ENCODE measurements around the gene TMEM98.
"Not testable (repeated sequence)": the region's sequence is repeated elsewhere in the genome, so short reads cannot be mapped to it uniquely, and the experiment has no call there.

The TMEM98 gene

DNA sequence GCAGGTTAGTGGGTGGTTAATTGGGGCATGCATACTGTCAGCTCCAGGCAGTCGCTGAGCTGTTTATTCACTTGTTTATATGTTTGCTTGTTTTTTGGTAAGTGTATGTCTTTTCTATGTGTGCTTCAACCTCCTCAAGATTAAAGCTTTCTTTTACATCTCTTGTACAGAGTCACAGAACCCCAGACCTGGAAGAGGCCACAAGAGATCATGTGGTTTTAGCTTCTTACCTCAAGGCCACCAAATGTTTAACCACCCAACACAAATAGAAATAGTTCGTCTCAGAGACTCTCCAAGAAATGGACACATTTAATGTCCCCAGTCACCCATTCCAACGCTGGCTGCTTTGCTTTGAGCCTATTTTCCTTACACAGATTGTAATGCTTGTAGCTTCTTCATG lies 11.8 kb upstream of the TMEM98 start:
- no peak for DNase-seq

DNA sequence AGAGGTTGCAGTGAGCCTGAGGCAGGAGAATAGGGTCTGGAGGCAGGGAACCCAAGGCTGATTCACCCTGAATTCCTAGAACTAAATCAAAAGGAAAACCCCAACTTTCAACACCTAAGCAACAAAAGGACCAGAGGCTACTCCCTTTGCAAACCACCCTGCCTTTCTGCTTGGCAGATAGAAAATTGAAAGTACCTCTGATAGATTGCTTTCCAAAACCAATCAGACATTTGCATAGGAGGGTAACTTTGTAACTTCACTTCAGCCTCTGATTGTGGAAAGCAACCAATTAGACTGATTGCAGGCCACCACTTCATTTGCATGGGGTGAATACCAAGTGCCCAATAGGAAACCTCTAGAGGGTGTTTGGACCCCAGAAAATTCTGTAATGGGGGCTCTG lies 10.9 kb upstream of the TMEM98 start:
- DNase-seq = no peak

DNA sequence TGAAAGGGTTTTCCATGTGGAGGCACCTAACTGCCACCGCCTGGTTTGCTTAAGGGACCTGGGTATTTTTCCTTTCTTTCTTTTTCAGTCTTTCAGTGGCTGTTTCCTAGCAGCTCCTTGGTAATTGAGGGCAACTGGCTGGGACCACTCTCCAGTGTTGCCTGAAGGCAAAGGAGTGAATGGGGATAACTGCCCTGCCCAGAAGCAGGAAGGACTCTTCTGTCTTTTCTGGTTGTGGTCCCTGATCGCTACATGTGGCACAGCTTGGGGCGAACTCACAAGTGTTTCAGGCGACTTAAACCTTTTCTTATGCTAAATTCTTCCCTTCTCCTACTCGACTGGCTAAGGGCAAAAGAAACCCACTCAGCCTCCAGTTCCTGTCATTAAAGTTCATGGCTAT lies 10.1 kb upstream of the TMEM98 start:
- DNase-seq = no peak

DNA sequence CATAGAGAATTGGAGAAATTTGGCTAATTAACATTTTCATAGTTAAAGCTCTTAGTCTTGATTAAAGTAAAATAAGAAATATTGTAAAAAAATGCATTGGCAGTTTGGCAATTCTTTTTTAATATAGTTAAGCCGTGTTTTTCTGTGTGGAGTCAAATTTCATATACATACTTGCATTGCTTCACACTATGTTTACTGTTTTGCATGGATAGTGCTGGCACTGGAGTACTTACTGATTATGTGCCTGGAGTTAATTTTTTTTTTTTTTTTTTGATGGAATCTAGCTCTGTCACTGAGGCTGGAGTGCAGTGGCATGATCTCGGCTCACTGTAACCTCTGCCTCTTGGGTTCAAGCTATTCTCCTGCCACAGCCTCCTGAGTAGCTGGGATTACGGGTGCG lies 8.1 kb upstream of the TMEM98 start:
- DNase-seq = not testable (repeated sequence)

DNA sequence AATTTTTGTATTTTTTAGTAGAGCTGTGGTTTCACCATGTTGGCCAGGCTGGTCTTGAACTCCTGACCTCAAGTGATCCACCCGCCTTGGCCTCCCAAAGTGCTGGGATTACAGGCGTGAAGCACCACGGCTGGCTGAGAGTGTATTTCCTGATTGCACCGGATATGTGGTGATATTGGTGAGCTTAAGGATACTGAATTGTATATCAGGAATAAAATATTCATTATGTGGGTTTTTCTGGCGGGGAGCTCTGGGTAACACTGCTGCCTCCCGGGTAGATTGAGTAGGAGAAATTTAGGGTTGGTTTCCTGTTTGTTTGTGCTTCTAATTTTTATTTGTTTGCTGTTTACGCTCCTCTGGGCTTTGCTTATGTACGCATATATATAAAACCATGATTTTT lies 7.7 kb upstream of the TMEM98 start:
- DNase-seq = no peak

DNA sequence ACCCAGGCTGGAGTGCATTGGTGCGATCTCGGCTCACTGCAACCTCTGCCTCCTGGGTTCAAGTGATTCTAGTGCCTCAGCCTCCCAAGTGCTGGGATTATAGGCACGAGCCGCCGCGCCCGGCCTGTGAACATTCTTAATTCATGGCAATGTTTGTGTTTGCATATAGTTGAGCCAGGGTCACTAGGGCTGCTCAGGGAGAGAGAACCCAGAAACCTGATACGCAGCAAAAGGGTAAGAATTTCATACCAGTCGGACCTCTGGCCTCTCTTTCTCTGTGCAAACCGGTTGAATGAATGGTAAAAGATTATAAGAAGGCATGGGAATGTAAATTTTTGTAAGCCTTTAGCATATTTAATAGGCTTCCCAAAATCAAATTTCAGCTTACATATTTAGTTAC lies 6.9 kb upstream of the TMEM98 start:
- no peak for DNase-seq

DNA sequence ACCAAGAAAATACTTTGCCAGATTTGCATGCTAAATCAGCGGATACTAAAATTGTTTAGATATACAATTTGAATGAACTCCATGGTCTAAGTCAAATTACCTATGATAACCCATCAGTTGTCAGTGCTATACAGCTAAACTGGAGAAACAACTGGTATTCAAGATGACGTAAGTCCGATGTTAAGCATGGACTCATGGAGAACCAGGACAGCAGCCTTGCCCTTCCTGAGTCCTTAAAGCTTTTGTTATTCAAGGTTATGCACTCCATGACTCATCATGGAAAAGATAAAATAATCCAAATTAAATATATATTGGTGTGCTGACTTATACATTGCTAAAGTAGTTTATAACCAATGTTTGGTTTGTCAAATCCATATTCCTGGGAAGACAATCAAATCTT lies 4.0 kb upstream of the TMEM98 start:
- not testable (repeated sequence) for DNase-seq

DNA sequence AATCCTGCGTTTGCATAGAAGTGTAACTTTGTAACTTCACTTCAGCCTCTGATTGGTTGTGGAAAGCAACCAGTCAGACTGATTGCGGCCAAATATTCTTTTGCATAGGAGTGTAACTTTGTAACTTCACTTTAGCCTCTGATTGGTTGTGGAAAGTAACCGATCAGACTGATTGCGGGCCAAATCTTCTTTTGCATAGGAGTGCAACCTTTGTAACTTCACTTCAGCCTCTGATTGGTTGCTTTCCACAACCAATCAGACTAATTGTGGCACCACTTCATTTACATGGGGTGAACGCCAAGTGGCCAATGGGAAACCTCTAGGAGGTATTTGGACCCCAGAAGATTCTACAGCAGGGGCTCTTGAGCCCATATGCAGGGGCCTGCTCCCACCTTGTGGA lies 1.8 kb upstream of the TMEM98 start:
- DNase-seq = no peak

DNA sequence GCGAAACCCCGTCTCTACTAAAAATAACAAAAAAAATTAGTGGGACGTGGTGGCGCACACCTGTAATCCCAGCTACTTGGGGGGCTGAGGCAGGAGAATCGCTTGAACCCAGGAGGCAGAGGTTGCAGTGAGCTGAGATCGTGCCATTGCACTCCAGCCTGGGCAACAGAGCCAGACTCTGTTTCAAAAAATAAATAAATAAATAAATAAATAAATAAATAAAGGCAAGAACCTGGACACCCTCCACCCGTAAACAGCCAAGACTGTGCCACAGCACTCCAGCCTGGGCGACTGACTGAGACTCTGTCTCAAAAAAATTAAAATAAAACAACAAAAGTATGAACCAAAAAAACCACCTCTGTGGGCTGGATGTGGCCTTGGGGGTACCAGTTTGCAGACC lies 1.2 kb upstream of the TMEM98 start:
- not testable (repeated sequence) for DNase-seq

DNA sequence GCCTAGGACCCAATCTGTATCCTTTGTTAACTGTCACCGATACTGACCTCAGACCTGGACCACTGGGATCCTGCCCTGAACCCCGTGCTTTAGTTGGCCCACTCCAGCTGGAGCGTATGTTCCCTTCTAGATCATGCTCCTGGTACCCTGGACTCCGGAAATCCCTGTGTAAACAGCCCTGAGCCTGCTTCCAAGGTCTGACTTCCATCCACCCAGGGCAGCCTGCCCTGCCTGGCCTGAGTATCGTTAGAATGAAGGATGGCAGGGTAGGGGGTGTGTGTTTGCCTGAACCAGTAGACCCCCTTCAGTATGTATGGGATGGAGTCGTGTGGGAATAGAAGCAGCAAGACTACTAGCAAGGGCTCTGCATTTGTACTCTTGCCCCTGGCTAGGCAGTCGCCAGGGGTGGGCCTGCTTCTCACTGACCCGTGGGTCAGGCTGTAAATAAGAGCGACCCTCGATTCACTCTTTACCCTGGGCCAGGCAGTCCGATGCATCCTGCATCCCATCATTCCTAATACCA lies 691 bp upstream of the TMEM98 start:
- DNase-seq = no peak

DNA sequence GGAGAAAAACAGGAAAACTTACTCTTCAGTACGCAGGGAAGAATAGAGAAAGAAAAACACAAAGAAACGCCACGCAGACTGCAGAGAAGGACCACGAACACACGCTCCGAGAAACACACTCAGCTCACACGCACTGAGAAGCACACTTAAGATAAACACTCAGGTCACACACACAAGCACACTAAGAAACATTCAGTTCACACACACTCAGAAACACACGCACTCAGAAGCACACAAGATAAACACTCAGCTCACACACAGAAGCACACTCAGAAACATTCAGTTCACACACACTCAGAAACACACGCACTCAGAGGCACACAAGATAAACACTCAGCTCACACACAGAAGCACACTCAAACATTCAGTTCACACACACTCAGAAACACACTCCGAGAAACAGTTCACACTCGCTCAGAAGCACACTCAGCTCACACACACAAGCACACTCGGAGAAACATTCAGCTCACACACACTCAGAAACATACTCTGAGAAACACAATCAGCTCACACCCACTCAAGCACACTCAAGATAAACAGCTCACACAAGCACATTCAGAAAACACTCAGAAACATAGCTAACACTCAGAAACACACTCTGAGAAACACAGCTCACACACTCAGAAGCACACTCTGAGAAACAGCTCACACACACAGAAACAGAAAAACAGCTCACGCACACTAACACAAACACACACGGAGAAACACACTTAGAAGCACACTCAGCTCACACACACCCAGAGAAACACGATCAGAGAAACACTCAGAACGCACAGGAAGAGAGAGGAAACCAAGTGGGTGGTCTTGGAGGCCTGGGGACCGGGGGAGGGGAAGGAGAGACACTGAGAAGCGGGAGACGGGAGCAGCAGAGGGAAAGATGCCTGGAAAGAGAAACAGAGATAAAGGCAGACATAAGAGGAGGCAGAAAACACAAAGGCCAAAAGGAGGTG lies 908 bp downstream of the TMEM98 start:
- DNase-seq = no peak

DNA sequence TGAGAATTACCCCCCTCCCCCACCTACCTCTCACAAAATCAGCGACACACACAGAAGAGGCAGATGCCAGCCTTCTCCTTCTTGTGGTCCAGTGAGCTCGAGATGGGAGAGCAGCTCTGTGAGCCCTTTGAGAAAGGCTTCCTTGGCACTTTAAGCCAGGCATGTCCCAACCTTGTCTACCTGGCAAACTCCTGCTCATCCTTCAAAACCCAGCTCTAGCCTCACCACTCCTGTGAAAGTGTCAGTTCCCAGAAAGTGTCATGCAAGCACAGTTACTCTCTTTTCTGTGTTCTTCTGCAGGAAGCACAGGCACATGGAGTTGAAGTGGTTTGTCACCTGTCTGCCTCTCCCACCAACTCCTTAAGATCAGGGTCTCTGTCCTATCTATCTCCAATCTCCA lies 1.6 kb downstream of the TMEM98 start:
- no peak for DNase-seq

DNA sequence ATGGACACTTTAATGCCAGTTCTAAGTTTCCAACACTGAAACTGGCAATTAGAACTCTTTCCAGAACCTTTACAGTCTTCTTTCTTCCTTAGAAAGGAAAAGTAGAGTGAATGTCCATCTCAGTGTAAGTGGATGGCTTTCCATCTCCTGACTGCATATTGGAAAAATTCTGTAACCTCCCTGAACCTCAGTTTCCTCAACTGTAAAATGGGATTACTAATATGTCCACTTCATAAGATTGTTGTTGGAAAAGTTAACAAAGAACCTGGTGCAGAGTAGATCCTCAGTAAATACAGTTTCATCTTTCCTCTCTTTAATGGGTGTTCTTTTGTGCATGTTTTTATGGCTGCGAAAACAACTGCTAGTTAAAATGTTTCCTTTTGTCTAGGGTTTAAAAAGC lies 2.6 kb downstream of the TMEM98 start:
- no peak for DNase-seq

DNA sequence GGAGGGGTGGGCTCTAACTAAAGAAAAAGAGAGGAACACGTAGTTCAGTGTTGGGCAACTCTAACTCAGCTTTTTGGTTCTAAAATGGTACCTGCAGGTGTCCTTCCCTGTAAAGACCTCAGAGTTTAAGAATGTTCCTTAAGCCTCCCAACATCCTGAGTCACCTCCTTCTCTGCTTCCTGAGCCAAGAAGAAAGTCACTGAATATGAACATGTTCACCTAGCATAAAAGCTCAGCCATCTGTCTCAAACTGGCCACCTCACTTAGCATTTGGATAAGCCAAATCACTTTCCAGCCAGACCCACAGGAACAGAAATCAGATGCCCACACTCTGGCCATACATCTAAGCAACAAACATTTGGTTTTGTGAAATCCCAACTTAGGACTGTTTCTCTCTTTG lies 3.7 kb downstream of the TMEM98 start:
- DNase-seq = no peak

DNA sequence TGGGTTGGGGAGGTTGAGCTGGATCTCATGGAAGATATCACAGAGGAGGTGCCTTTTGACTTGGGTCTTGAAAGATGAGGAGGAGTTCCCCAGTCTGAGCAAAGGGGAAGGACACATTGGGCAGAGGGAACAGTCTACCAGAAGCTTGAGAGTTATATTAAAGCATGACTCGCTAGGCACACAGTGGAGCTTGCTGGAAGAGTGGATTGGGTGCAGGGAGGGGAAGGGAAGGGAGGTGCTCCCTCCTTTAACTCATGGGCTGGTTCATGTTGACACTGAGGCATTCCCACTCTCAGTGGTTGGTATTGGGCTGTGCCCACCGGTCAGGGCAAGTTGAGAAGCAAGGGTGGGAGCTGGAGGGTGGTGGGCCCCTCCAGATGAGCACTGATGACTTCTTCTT lies 5.9 kb downstream of the TMEM98 start:
- no peak for DNase-seq

DNA sequence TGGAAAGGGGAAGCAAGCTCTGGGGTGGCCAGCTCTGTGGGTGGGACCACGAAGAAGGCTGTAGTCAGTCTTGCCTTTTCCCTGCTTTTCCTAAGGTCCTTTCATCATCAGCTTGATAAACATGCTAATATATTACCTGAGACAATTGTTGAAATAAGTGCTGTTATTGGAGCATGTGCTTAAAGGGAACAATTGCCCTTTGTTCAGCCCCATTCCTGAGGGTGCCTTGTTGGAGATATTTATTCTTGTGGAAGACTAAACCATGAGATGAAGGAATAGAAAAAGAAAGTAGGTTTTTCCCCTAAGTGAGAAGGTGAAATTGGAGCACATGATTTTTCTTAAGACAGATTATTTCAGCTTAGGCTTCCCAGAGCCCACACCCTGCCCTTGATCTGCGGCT lies 7.8 kb downstream of the TMEM98 start:
- DNase-seq = no peak

DNA sequence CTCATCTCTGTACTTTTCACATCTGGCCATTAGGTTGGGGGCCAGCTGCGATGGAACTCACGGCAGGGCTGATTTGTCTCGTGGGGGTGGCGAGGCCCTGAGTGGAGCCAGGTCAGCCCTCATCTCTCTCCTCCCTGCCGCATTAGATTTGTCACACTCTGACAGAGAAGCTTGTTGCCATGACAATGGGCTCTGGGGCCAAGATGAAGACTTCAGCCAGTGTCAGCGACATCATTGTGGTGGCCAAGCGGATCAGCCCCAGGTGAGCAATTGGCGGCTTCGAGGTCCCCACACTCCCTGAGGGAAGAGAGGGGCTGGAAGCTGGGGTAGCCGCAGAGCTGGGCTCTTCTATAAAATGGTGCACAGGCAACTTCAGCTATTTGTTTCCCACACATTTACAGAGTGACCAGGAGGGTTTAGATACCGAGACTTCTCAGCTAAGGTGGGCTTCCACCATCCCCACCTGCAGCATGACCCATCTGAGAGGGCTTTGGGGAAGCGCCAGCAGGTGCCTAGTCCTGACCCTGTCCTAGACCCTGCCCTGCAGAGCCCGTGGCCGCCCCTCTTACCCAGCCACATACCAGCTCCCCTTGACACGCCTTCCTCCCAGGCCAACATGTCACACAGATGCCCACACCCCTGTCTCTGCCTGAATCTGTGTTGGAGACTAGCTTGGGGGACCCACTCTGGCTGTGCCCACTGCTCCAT lies 8.4 kb downstream of the TMEM98 start:
- DNase-seq = no peak

DNA sequence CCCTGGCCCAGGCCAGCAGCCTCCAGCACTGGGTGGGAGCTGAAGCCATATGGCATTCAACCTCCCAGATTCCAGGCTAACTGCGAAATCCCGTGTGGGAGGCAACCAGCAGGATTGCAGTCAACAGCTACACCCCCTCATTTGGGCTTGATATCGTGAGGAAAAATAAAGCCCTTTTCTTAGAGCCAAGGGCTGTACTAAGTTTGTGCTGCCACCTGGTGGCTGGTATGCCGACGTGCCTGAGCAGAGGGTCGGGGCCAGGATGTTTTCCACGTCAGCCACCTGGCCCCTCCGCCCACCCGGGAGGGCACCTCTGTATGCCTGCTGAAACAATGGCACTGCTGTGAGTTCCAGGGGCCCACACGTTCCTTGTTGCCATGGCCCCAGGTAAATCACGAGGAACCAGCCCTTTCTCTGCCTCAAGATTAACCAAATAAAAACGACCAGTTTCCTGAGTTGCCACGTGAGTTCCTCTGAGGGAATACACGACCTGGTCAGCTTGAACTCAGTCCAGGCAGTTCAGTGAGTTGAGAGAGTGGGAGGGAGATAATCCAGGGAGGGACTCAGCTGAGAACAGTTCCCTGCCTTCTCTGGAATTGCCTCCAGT lies 9.0 kb downstream of the TMEM98 start:
- peak; percentile 75 to 78 for DNase-seq

DNA sequence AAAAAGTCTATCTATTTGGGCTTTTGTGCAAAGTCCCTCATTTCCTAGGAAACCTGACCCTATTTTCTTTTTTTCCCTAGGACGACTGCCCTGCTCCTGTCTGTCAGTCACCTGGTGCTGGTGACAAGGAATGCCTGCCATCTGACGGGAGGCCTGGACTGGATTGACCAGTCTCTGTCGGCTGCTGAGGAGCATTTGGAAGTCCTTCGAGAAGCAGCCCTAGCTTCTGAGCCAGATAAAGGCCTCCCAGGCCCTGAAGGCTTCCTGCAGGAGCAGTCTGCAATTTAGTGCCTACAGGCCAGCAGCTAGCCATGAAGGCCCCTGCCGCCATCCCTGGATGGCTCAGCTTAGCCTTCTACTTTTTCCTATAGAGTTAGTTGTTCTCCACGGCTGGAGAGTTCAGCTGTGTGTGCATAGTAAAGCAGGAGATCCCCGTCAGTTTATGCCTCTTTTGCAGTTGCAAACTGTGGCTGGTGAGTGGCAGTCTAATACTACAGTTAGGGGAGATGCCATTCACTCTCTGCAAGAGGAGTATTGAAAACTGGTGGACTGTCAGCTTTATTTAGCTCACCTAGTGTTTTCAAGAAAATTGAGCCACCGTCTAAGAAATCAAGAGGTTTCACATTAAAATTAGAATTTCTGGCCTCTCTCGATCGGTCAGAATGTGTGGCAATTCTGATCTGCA lies 12.9 kb downstream of the TMEM98 start:
- no peak for DNase-seq

DNA sequence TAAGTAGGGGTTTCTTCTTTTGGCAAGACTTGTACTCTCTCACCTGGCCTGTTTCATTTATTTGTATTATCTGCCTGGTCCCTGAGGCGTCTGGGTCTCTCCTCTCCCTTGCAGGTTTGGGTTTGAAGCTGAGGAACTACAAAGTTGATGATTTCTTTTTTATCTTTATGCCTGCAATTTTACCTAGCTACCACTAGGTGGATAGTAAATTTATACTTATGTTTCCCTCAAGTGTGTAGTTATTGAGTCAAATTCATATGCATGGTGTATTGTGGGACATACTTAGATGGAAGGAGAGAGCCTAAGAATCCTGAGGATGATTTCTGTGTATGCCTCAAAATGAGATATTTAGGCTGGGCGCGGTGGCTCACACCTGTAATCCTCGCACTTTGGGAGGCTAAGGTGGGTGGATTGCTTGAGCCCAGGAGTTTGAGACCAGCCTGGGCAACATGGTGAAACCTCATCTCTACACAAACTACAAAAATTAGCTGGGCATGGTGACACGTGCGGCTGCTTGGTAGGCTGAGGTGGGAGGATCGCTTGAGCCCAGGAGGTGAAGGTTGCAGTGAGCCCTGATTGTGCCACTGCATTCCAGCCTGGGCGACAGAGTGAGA lies 13.6 kb downstream of the TMEM98 start:
- no peak for DNase-seq

DNA sequence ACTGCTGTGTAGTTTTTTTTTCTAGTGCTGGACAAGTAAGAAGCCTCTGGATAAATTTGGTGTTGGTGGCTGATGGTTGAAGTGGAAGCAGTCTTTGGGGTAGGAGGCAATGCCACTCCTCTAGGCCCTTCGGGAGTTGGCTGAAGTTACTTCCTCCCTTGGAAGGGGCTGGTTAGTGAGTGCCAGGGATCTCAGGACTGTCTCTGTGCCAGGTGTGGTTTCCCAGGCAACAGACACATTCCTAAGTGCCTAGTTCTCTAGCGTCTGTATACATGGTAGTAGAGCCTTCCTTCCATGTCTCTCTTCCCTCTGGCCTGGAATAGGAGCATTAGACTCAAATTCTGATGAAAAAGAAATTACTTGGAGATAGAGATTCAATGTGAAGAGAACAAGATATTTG lies 15.3 kb downstream of the TMEM98 start:
- no peak for DNase-seq

DNA sequence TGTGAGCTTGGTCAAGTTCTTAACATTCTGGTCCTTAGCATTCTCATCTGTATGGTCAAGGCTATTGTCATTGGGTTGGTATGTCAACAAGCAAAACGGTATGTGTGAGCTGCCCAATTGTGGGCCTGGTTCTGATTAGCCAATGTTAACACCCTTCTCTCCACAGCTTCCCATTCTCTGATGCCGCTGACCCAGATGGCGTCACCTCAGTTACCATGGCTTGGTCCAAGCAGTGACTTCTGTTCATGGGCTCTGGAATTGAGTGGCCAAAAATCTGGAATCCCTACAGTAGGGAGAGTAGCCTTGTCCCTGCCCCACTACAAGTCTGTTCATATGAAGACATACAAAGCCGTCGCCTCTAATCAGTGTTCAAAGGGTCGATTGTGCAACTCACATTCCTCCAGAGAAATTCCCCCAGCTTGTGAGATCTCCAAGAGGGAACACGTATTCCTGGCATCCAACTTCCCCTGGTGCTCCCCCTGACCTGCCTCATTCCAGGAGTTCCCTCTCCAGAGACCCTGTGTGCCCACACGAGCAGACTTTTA lies 15.8 kb downstream of the TMEM98 start:
- DNase-seq = no peak

All from stimulated activated CD4-positive, alpha-beta T cell treated with anti-CD3 and anti-CD28 coated beads, Interleukin-2, amount 100 ng/mL, for 24 hours (primary cell).